ENCODE results near the gene TCERG1L.

- TF ChIP-seq CTCF (IDR thresholded peaks at IDR 0.05) = no peak
- no peak for TF ChIP-seq EP300 (IDR thresholded peaks at IDR 0.05)
- TF ChIP-seq POLR2A (IDR thresholded peaks at IDR 0.05) = no peak
Observed at GRCh38 chr10:131206111-131206995, 105.2 kb downstream of the TCERG1L start.

Measured in tibial nerve (tissue), 4 donors.